HG03135 (cell line): Measurements from ENCODE around the gene RINL.
A peak's percentile ranks its signal among the peaks of the same experiment; 100 is the strongest.
"Not testable (repeated sequence)": the region's sequence is repeated elsewhere in the genome, so short reads cannot be mapped to it uniquely, and the experiment has no call there.

Source experiments
- ATAC-seq: cut with Tn5 transposase; IDR thresholded peaks from one replicate; pipeline ENCODE4 v1.9.1; 2021; ENCODE audit warnings: mild to moderate bottlenecking, moderate library complexity; ENCODE audit not compliant: unreplicated experiment

The RINL gene

GRCh38 chr19:38836983-38837626, 41.0 kb downstream of the RINL start:
- no peak for ATAC-seq

- no peak for ATAC-seq
Measured at GRCh38 chr19:38836159-38836982, 41.7 kb downstream of the RINL start.

GRCh38 chr19:38834590-38834989, 43.5 kb downstream of the RINL start:
- no peak for ATAC-seq

- no peak for ATAC-seq
Measured at GRCh38 chr19:38834104-38834490, 44.0 kb downstream of the RINL start.

GRCh38 chr19:38833092-38833425, 45.0 kb downstream of the RINL start:
- no peak for ATAC-seq

- ATAC-seq, result peak; percentile 43
Measured at GRCh38 chr19:38831142-38831605, 46.9 kb downstream of the RINL start.

GRCh38 chr19:38830039-38830733, 47.9 kb downstream of the RINL start:
- ATAC-seq, result no peak

GRCh38 chr19:38829203-38829602, 48.9 kb downstream of the RINL start:
- ATAC-seq, result not testable (repeated sequence)

GRCh38 chr19:38826856-38827551, 51.1 kb downstream of the RINL start:
- no peak for ATAC-seq

- ATAC-seq, result not testable (repeated sequence)
Measured at GRCh38 chr19:38825936-38826335, 52.1 kb downstream of the RINL start.

- ATAC-seq, result not testable (repeated sequence)
Measured at GRCh38 chr19:38821230-38821825, 56.7 kb downstream of the RINL start.

- ATAC-seq, result no peak
Measured at GRCh38 chr19:38819231-38819920, 58.7 kb downstream of the RINL start.
